Peyer's patch (tissue), 4 donors: Measurements from ENCODE around the gene ITGB2.

Source experiments
- POLR2A ChIP-seq, 2 donors: fragments of 450-650 bp; IDR thresholded peaks; one replicate each; pipeline ENCODE4 v1.5.1; 2017; ENCODE audit warnings: antibody characterized with exemption in 2 of 2, mild to moderate bottlenecking in 2 of 2, moderate library complexity in 2 of 2
- TF ChIP-seq, protein P1 (sequence below), 6 experiments: fragments of 450-650 bp in 4 of 6; fragments of 200-600 bp in 2 of 6; sonication (generic) in 1 of 6; IDR thresholded peaks; one replicate each; pipeline ENCODE4 v1.5.1; 2017 to 2019; ENCODE audit warnings: antibody characterized with exemption in 6 of 6, mild to moderate bottlenecking in 3 of 6, moderate library complexity in 1 of 6

- TF ChIP-seq, protein P1, sequence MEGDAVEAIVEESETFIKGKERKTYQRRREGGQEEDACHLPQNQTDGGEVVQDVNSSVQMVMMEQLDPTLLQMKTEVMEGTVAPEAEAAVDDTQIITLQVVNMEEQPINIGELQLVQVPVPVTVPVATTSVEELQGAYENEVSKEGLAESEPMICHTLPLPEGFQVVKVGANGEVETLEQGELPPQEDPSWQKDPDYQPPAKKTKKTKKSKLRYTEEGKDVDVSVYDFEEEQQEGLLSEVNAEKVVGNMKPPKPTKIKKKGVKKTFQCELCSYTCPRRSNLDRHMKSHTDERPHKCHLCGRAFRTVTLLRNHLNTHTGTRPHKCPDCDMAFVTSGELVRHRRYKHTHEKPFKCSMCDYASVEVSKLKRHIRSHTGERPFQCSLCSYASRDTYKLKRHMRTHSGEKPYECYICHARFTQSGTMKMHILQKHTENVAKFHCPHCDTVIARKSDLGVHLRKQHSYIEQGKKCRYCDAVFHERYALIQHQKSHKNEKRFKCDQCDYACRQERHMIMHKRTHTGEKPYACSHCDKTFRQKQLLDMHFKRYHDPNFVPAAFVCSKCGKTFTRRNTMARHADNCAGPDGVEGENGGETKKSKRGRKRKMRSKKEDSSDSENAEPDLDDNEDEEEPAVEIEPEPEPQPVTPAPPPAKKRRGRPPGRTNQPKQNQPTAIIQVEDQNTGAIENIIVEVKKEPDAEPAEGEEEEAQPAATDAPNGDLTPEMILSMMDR (IDR thresholded peaks at IDR 0.05), result no peak
- no peak for TF ChIP-seq POLR2A (IDR thresholded peaks at IDR 0.05)
Observed at GRCh38 chr21:44920694-44921604, at the start of gene ITGB2.
